GM15510 (cell line): Measurements from ENCODE around the gene CNIH4.

Experiments
- POLR2A ChIP-seq: IDR thresholded peaks from 3 replicates; pipeline ENCODE4 v1.6.1; 2011; ENCODE audit warnings: borderline replicate concordance; ENCODE audit not compliant: insufficient read length; ENCODE audit errors: extremely low read depth

Gene CNIH4

GRCh38 chr1:224356685-224357625, at the start of gene CNIH4:
Gene CNIH4 (plus strand): TSS chr1:224356879. CDS start chr1:224356925, 46 bp downstream.
- peak; percentile 79 for TF ChIP-seq POLR2A

- TF ChIP-seq POLR2A: no peak
Observed at GRCh38 chr1:224308064-224308463, 48.6 kb upstream of the CNIH4 start.

GRCh38 chr1:224312025-224312424, 44.7 kb upstream of the CNIH4 start:
- TF ChIP-seq POLR2A: no peak

GRCh38 chr1:224317383-224318045, 39.2 kb upstream of the CNIH4 start:
- no peak for TF ChIP-seq POLR2A

- TF ChIP-seq POLR2A: no peak
Observed at GRCh38 chr1:224321706-224322105, 35.0 kb upstream of the CNIH4 start.

- TF ChIP-seq POLR2A: no peak
Observed at GRCh38 chr1:224325959-224326358, 30.7 kb upstream of the CNIH4 start.

GRCh38 chr1:224328644-224329043, 28.0 kb upstream of the CNIH4 start:
- no peak for TF ChIP-seq POLR2A

GRCh38 chr1:224329484-224329841, 27.2 kb upstream of the CNIH4 start:
- TF ChIP-seq POLR2A: no peak

- TF ChIP-seq POLR2A: peak; percentile 59
Observed at GRCh38 chr1:224329842-224330753, 26.6 kb upstream of the CNIH4 start, which contains the start of gene NVL. Gene NVL (minus strand): TSS chr1:224330172. CDS start chr1:224330127, 45 bp downstream.

- no peak for TF ChIP-seq POLR2A
Observed at GRCh38 chr1:224331326-224331725, 25.4 kb upstream of the CNIH4 start.

- no peak for TF ChIP-seq POLR2A
Observed at GRCh38 chr1:224331824-224332223, 24.9 kb upstream of the CNIH4 start.

GRCh38 chr1:224333309-224333926, 23.3 kb upstream of the CNIH4 start:
- no peak for TF ChIP-seq POLR2A

GRCh38 chr1:224333939-224334786, 22.5 kb upstream of the CNIH4 start:
- TF ChIP-seq POLR2A: no peak
